22Rv1 (cell line): ENCODE measurements around the gene NEK10.

Source experiments
- H3K27ac ChIP-seq: fragments of 450-650 bp; 2 replicates; pipeline ENCODE4 v1.5.1; 2017
- ZFX ChIP-seq: fragments of 450-650 bp; IDR thresholded peaks from 2 replicates; pipeline ENCODE4 v1.6.1; 2017; ENCODE audit warnings: antibody characterized with exemption, borderline replicate concordance
- TF ChIP-seq, protein P1 (sequence below): fragments of 450-650 bp; IDR thresholded peaks from 2 replicates; pipeline ENCODE4 v1.5.1; 2017; ENCODE audit warnings: mild to moderate bottlenecking

The NEK10 gene

DNA sequence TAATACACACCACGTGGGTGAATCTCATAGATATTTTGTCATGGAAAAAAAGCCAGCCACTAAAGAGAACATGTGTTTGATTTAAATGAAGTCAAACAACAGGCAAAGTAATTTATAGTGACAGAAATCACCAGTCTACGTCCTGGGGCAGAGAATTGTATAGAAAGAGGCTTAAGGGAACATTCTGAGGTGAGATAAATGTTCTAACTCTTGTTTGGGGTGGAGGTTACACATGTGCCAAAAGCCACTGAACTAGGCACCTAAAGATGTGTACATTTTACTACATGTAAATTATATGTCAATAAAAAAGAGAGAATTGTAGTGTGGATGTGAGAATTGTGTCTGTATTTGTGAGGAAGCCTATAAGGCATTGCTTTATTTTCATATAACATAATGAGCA, 184.9 kb downstream of the NEK10 start:
- TF ChIP-seq, protein P1, sequence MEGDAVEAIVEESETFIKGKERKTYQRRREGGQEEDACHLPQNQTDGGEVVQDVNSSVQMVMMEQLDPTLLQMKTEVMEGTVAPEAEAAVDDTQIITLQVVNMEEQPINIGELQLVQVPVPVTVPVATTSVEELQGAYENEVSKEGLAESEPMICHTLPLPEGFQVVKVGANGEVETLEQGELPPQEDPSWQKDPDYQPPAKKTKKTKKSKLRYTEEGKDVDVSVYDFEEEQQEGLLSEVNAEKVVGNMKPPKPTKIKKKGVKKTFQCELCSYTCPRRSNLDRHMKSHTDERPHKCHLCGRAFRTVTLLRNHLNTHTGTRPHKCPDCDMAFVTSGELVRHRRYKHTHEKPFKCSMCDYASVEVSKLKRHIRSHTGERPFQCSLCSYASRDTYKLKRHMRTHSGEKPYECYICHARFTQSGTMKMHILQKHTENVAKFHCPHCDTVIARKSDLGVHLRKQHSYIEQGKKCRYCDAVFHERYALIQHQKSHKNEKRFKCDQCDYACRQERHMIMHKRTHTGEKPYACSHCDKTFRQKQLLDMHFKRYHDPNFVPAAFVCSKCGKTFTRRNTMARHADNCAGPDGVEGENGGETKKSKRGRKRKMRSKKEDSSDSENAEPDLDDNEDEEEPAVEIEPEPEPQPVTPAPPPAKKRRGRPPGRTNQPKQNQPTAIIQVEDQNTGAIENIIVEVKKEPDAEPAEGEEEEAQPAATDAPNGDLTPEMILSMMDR = no peak
- no peak for TF ChIP-seq ZFX
- no peak overlapping the region for H3K27ac ChIP-seq

DNA sequence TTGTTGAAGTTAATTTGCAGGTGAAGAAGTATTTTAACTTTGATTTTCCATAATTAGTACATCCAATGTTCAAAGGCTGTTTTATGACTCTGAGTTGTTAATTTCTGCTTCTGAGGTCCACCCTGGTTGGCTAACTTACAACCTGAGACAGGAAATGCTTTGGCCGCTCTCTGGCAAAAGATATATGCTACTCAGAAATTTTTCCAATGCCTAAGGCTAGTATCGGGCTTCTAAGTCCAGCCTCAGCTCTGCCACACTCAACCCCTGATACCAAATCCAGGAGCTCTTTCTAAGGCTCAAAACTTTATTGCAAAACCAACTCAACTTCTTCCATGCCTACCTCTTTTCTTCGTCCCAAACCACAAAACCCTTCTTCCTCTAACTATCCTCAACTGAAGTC, 192.9 kb downstream of the NEK10 start:
- TF ChIP-seq ZFX = no peak
- TF ChIP-seq, protein P1 = no peak
- H3K27ac ChIP-seq = no peak overlapping the region

DNA sequence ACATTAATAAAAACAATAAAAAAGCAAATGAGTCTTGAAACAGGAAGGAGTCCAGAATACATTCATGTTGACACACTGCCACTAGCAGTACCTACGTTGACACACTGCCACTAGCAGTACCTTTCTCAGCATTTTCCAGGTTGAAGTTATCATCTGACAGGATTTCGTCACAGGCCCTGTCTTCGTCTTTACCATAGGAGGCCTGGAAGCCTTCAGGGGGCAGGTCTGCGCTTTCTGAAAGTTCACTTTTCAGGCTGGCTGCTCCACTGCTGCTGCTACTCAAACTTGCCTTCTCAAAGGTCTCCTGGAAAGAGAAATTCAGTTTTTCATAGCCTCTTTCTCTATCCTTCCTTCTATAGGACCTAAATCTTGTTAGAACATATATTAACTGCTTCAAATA, 194.7 kb downstream of the NEK10 start:
- no peak overlapping the region for H3K27ac ChIP-seq
- TF ChIP-seq, protein P1 = no peak

DNA sequence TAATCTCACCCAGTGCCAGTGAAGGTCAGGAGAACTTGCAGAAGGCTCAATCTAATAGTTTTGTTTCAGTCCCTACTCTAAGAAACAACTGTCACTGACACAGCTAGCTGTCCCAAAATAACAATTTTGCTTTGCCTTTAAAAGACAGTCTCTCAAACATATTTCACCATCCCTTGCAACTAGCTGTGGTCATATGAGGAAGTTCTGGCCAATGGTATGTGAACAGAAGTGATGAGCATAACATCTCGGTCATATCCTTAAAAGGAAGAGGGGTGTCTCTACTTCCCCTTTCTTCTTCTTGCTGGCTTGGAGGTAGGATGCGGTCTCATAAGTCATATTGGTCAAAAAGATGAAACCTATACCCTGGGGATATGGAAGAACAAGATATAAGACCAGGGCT, 198.1 kb downstream of the NEK10 start:
- TF ChIP-seq, protein P1 = no peak
- TF ChIP-seq ZFX = no peak
- H3K27ac ChIP-seq = no peak overlapping the region

DNA sequence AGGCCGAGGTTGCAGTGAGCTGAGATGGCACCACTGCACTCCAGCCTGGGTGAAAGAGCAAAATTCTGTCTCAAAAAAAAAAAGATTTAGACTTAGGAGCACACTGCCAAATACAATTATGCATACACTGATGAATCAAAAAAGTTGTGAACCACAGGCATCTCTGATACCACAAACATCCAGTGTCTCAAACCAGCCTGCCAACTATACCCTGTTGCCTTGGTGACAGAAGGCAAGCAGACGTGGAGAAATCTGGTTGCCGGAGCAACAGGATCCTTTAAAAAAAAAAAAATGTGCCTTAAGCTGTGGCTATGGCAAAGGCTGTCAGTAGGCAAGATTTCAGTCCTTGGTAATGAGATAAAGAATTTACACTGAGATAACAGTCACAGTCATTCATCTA, 202.3 kb downstream of the NEK10 start:
- no peak for TF ChIP-seq ZFX
- TF ChIP-seq, protein P1 = no peak
- H3K27ac ChIP-seq = no peak overlapping the region

DNA sequence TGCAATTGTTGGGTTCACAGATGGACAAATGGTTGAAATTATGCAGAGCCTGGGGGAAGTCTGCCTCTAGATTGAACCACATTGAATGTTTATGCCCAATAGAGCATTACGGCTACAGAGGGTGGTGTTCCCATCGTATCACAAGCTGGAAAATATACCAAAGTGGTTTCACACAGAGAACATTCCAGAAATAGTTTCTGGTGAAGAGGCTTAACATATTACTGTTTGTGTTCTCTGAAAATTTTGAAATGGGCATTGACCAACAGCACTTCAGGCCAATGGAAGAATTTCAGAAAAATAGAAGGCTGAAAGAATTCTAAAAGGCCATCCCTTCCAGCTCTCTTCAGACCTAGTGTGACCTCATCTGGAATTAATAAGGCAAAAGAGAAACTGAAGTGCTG, 203.9 kb downstream of the NEK10 start:
- TF ChIP-seq ZFX = no peak
- TF ChIP-seq, protein P1 = no peak
- no peak overlapping the region for H3K27ac ChIP-seq

DNA sequence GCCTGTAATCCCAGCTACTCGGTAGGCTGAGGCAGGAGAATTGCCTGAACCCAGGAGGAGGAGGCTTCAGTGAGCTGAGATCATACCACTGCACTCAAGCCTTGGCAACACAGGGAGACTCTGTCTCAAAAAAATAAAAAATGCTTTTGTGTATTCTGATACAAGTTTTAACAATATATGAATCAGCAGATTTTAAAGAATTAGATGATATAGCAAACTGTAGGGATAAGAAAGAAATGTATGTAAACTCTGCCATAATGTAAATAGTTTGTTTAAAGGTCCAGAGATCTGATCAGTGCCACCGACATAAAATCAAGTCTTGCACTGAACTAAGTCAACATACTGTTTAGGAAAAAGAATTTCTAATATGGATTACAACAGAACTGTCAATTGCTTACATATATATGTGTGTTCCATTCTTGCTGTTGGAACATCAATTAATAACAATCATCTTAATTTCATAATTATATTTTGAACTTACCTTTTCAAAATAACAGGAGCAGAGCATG, 208.3 kb downstream of the NEK10 start:
- TF ChIP-seq, protein P1 = no peak
- no peak for TF ChIP-seq ZFX
- H3K27ac ChIP-seq = no peak overlapping the region
